Renal pelvis (tissue), 4 donors: ENCODE measurements around the gene ERO1B. TPM values are rescaled to one million over a fixed set of nuclear protein-coding genes. Genes with fewer than 3 reads are reported as not detected.
"Not testable (repeated sequence)": the region's sequence is repeated elsewhere in the genome, so short reads cannot be mapped to it uniquely, and the experiment has no call there.

ENCODE experiments used
- DNase-seq: peaks from one replicate; pipeline ENCODE4 v3.0.0-alpha.2; 2013
- polyA plus RNA-seq, 3 donors: library from polyadenylated mRNA; unstranded; fragments of 120-200 nt; gene quantifications; one replicate each; pipeline ENCODE4 v1.2.1, GENCODE V29; 2013; ENCODE audit not compliant: insufficient read length in 3 of 3

The ERO1B gene
- polyA plus RNA-seq, 3 donors: 9.8 to 12.6 (median 12.6) TPM

DNA sequence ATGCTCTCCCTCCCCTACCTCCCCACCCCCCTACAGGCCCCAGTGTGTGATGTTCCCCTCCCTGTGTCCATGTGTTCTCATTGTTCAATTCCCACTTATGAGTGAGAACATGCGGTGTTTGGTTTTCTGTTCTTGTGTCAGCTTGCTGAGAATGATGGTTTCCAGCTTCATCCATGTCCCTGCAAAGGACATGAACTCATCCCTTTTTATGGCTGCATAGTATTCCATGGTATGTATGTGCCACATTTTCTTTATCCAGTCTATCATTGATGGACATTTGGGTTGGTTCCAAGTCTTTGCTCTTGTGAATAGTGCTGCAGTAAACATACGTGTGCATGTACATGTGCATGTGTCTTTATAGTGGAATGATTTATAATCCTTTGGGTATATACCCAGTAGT, 95.3 kb downstream of the ERO1B start:
- not testable (repeated sequence) for DNase-seq

DNA sequence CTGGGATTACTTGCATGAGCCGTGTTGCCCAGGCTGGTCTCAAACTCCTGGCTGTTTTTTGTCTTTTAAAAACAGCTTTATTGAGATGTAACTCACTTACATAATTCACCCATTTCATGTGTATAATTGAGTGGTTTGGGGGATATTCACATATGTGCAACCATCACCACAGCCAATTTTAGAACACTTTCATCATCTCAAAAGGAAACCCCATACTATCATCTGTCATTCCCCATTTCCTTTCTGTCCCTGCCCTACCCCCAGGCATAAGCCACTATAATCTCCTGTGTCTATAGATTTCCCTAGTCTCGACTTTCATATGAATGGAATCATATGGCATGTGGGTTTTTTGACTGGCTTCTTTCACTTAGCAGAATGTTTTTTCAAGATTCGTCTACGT, 96.1 kb downstream of the ERO1B start:
- DNase-seq: no peak

DNA sequence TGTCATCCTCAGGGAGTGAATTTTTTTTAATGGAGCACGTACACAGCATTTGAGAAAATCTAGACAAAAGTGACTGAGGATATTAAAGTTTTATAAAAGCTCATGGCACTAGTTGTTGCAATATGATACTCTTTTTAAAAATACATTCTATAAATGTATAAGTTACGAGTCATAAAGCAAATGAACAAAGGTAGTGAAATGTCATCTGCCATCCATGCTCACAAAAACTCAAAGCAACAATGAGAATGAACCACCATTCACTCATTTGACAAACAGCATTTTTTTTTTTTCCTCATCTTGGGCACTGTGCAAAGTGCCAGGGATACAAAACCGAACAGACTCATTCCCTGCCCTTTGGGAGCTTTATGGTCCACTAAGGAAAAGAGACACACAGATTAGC, 100.7 kb downstream of the ERO1B start:
- no peak for DNase-seq

DNA sequence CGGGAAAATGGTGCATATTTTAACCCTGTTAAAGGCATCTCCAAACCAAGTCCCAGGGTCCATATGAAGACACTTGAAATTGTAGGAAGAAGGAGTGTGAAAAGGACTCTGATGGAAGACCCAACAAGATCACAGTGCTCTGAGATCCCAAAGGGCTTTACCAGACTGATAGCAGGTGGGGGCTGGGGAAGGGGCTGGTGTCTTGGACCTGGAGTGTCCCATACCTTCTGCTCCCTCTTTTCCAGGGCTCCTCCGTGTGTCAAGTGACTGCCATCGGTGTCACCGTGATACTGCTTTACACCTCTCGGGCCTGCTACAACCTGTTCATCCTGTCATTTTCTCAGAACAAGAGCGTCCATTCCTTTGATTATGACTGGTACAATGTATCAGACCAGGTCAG, 102.1 kb downstream of the ERO1B start:
- no peak for DNase-seq

DNA sequence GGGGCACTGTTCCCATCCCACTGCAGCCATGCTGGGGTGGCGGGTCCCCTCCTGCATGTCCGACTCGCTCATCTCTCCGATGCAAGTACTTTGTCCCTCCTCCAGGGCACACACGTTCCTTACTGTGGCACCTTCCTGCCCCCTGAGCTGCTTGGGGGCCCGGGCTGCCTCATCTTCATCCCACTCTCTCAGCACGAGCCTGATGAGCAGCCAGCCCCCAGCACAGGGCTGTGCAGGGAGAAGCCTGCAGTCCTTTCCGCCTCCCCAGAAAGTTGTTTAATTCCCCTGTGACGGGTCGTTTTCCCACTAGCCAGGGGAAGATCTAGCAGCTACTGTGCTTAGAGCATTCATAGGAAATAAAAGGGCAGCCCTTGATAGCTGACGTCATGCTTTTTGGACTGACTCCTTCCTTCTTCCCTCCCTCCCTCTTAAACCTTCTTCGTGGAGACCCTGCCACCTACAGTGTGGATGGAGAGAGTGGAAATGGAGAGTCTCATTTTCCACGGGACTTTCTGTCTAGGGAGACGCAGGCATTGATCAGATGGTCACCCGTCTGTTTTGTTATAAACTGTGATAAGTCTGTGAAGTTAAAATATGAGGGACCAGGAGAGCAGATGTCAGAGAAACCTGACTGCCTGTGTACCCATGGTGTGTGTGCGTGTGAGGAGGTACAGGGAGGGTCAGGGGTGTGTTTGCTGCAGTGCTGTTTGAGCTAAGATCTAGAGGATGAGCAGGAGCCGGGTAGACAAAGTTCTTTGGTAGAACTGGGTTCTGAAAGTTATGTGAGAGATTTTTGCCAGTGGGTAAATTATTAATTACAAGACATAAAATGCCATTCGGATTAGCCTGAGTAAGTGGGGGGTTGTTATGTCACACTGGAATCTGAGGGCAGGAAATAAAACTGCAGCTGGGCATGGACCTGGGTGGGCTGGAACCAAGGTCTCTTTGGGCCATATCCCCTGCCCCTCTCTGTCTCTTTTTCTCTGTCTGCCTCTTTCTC, 105.1 kb downstream of the ERO1B start:
- peak; percentile 52 for DNase-seq

DNA sequence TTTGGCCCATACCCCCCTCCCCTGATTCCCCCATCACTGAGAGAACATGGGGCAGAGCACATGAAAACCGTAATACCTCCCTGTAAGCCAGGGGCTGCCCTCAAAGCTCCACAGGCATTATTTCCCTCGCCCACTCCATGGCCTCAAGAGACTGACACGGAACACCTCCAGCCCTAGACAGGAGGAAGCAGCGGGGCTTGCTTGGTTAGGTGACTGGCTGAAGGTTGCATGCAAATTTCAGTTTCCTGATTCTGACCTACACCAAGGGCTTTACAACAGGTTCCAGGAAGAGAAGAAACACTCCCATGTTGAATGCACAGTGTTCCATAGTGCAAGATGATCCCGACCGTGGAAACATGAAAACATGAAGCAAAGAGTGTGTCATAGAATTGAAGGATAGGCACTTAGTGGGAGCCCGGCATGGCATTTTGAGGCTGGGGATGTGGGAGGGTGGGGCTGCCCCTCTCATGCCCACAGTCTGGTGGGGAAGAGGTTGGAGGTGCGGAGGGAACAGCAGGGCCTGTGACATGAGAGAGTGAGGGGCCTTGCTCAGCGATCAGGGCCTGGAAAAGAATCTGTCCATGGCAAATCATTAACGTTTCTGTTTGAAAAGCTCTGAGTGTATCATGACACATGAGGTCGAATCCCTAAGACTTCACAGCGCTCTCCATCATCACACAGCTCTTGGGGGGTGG, 106.0 kb downstream of the ERO1B start:
- no peak for DNase-seq

DNA sequence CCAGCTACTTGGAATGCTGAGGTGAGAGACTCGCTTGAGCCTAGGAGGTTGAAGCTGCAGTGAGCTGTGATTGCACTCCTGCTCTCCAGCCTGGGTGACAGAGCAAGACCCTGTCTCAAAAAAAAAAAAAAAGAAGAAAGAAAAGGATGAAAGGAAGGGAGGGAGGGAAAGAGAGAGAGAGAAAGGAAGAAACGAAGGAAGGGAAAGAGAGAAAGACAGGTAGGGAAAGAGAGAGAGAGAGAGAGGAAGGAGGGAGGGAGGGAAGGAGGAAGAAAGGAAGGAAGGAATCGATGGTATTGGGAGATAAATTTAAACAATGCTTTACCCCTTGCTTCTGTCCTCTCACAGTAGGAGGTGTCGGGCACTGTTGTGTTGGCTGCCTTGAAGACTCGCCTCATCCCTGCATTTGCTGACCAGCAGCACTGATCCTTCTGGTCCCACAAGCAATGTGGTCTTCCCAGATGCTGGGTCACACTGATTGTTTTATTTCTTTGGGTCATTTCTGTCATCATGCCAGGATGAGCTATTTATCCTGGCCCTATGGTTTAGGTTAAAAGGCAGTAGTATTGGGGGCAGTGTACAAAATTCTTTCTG, 108.5 kb downstream of the ERO1B start:
- no peak for DNase-seq

DNA sequence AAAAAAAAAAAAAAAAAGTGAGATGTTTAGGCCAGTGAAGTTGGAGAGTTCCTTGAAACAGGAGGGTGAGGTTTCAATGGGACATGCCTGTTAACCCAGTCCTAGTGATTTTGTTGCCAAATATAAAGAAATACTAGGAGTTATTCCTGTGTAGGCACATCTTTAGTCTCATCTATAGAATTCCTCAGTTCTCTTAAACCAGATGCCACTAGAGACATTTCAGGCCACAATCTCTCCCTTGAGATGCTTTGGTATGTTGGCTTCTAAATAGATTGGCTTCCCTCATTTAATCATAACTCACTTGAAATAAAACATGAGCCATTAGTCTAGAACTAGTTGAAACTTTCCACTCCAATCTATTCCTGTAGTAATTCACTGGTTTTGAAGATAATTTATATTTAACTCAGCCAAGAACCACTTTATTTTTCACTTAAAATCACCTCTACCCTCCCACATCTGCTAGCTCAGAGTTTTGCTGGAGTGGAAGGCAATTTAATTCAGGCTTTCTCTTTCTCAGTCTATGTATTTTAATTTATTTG, 109.6 kb downstream of the ERO1B start:
- no peak for DNase-seq

DNA sequence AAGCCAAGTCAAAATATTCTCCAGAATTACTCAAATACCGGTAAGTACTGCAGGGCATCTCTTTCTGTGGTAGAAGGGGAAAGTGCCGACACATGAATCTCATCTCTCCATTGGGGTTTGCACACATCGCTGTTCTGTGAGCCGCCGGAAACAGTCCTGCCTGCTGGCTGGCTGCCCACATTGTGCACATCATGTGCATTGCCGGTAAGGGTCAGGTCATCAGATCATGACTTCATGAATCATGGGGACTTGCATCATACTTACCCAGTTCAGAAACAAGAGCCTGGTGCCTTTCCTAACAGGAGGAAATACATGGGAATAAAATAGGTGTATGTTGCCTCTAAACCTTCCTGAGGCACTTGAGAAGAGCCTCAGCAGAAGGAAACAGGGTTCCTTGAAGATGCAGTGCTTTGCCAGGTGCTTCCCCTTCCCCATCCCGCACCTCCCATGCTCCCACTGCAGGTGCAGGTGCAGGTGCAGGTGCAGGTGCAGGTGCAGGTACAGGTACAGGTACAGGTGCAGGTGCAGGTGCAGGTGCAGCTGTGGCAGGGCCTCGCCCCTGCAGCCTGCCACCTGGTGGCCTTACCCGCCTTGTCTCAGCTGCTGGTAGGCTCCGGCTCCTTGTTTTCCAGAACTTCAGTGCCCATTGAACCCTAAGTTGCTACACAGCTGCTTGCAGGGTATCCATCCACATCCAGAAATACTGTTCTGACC, 112.9 kb downstream of the ERO1B start:
- DNase-seq: no peak

DNA sequence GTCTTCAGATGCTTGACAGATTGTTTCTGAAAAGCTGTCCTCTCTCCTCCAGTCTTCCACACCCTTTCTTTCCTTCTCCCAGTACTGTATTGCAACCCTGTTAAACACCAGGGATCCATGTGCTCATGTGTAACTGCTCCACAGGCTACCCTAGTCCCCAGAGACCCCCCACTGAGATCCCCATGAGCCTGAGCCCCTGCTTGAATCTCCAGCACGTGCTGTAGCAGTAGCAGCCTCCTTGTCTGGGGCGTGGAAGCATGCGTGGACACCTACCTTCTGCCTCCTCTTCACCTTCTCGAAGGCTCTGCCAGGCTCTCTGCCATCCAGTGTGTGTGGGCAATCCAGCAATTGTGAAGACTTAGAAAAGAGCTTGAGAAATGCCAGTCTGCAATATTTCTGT, 114.2 kb downstream of the ERO1B start:
- no peak for DNase-seq

DNA sequence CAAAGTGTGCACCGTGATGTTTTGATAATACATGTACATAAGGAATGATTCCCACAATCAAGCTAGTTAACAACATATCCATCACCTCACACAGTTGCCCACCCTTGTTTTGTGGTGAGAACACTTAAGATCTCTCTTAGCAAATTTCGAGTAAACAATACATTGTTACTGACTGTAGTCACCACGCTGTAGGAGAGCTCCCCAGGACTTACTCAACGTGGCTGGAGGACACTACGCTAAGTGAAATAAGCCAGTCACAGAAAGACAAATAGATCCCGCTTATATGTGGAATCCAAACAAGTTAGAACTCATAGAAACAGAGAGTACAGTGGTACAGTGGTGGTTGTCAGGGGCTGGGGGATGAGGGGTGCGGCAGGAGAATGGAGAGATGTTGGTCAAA, 114.6 kb downstream of the ERO1B start:
- DNase-seq: no peak

DNA sequence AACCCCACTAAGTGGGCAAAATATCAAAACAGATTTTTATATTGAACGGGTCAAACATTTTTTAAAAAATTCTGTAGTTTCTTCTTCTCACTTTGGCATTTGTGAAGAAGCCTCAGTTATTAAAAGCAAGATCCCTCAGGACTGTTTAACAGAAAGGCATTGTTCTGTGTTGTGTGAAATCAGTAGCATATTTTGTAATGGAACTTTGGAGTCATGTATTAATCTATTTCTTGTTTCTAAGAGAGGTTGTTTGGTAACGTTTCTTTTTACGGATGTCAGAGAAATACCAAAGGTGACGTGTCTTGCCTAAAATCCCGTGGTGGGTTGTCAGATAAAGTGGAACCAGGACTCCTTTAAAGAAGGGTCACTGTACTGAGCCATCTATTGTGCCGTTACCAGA, 115.7 kb downstream of the ERO1B start:
- no peak for DNase-seq

Other genes starting within 250 kb of the ERO1B start
- gene NID1, start 216.9 kb downstream of the ERO1B start, polyA plus RNA-seq: 100 to 1,000 TPM; 150 to 186 (median 183) TPM
- gene GPR137B, start 139.4 kb downstream of the ERO1B start, polyA plus RNA-seq: 10 to 100 TPM; 36.5 to 38.7 (median 37.7) TPM
- 1 to 10 TPM; 7.3 to 7.6 (median 7.5) TPM for gene EDARADD, start 112.3 kb upstream of the ERO1B start, polyA plus RNA-seq
- gene LGALS8, start 242.0 kb upstream of the ERO1B start, polyA plus RNA-seq: 10 to 100 TPM; 60.5 to 94.0 (median 92.7) TPM